Nephron progenitor cell (in vitro differentiated cells): Measurements from ENCODE around the gene FAM120B.
A peak's percentile ranks its signal among the peaks of the same experiment; 100 is the strongest.

Experiments used
- DNase-seq: peaks from one replicate; pipeline ENCODE4 v3.0.0; 2021
- H3K27ac Mint-ChIP-seq: 2 replicates; pipeline ENCODE4 v1.8.0; 2021; ENCODE audit warnings: mild to moderate bottlenecking, moderate library complexity, mixed read lengths
- H3K27me3 Mint-ChIP-seq: 2 replicates; pipeline ENCODE4 v1.8.0; 2021; ENCODE audit warnings: mild to moderate bottlenecking, low read depth, mixed read lengths; ENCODE audit not compliant: poor library complexity
- H3K36me3 Mint-ChIP-seq: 2 replicates; pipeline ENCODE4 v1.8.0; 2021; ENCODE audit warnings: low read depth, mixed read lengths
- H3K4me1 Mint-ChIP-seq: 2 replicates; pipeline ENCODE4 v1.8.0; 2021; ENCODE audit warnings: mixed read lengths
- H3K4me3 Mint-ChIP-seq: 2 replicates; pipeline ENCODE4 v1.8.0; 2021; ENCODE audit warnings: mild to moderate bottlenecking, moderate library complexity, mixed read lengths
- H3K9me3 Mint-ChIP-seq: 2 replicates; pipeline ENCODE4 v1.8.0; 2021; ENCODE audit warnings: mild to moderate bottlenecking, moderate library complexity, mixed read lengths
- CTCF ChIP-seq: fragments of 200-600 bp; sonication (generic); IDR thresholded peaks from 2 replicates; pipeline ENCODE4 v1.5.0; 2021; ENCODE audit warnings: antibody characterized with exemption

Gene FAM120B

GRCh38 chr6:170376386-170377043 lies 70.0 kb downstream of the FAM120B start:
- TF ChIP-seq CTCF, result no peak
- peaks cover 3% of the 10 kb centered on the region for H3K27me3 Mint-ChIP-seq
- H3K36me3 Mint-ChIP-seq, result peaks cover 50% of the 10 kb centered on the region
- no peaks in the 10 kb centered on the region for H3K9me3 Mint-ChIP-seq
- H3K27ac Mint-ChIP-seq, result peak overlapping the region; percentile 6
- peaks cover 15% of the 10 kb centered on the region for H3K4me1 Mint-ChIP-seq
- H3K4me3 Mint-ChIP-seq, result no peak overlapping the region
- no peak for DNase-seq

GRCh38 chr6:170378502-170378901 lies 71.9 kb downstream of the FAM120B start:
- Mint-ChIP-seq H3K4me1 (peaks cover 13% of the 10 kb centered on the region), H3K36me3 (peaks cover 52% of the 10 kb centered on the region)

GRCh38 chr6:170381562-170381961 lies 75.0 kb downstream of the FAM120B start:
- no peak for DNase-seq
- H3K27me3 Mint-ChIP-seq, result peaks cover 6% of the 10 kb centered on the region
- H3K9me3 Mint-ChIP-seq, result no peaks in the 10 kb centered on the region
- H3K36me3 Mint-ChIP-seq, result peaks cover 44% of the 10 kb centered on the region
- H3K4me3 Mint-ChIP-seq, result no peak overlapping the region
- no peak overlapping the region for H3K27ac Mint-ChIP-seq
- H3K4me1 Mint-ChIP-seq, result peaks cover 7% of the 10 kb centered on the region
- no peak for TF ChIP-seq CTCF

More at GRCh38 chr6:170378502-170378901, 71.9 kb downstream of the FAM120B start:
- Mint-ChIP-seq H3K9me3 (no peaks in the 10 kb centered on the region), H3K4me3 (no peak overlapping the region), H3K27ac (peak overlapping the region; percentile 63), H3K27me3 (peaks cover 3% of the 10 kb centered on the region)
- DNase-seq, result no peak
- no peak for TF ChIP-seq CTCF

- Mint-ChIP-seq H3K27me3 (peaks cover 2% of the 10 kb centered on the region), H3K36me3 (peaks cover 47% of the 10 kb centered on the region), H3K27ac (peak overlapping the region; percentile 38), H3K4me3 (no peak overlapping the region), H3K4me1 (peaks cover 1% of the 10 kb centered on the region), H3K9me3 (no peaks in the 10 kb centered on the region)
- no peak for DNase-seq
- TF ChIP-seq CTCF, result no peak
These were observed 77.0 kb downstream of the FAM120B start for GRCh38 chr6:170383466-170384035.

- TF ChIP-seq CTCF, result no peak
- H3K27me3 Mint-ChIP-seq, result peaks cover 2% of the 10 kb centered on the region
- no peak for DNase-seq
- no peak overlapping the region for H3K4me3 Mint-ChIP-seq
- H3K4me1 Mint-ChIP-seq, result no peaks in the 10 kb centered on the region
- peaks cover 57% of the 10 kb centered on the region for H3K36me3 Mint-ChIP-seq
- H3K27ac Mint-ChIP-seq, result no peak overlapping the region
- H3K9me3 Mint-ChIP-seq, result no peaks in the 10 kb centered on the region
These were observed 78.9 kb downstream of the FAM120B start for GRCh38 chr6:170385506-170385905.

- H3K4me1 Mint-ChIP-seq, result no peaks in the 10 kb centered on the region
- H3K36me3 Mint-ChIP-seq, result peaks cover 67% of the 10 kb centered on the region
- H3K4me3 Mint-ChIP-seq, result no peak overlapping the region
- no peak for DNase-seq
- peaks cover 7% of the 10 kb centered on the region for H3K27me3 Mint-ChIP-seq
- TF ChIP-seq CTCF, result no peak
- no peaks in the 10 kb centered on the region for H3K9me3 Mint-ChIP-seq
- no peak overlapping the region for H3K27ac Mint-ChIP-seq
These were observed 81.6 kb downstream of the FAM120B start for GRCh38 chr6:170388113-170388512.
